GM18870 (cell line): ENCODE data around the gene JADE3.

ENCODE experiments used
- ATAC-seq: cut with Tn5 transposase; IDR thresholded peaks from one replicate; pipeline ENCODE4 v1.9.1; 2021; ENCODE audit warnings: moderate library complexity; ENCODE audit not compliant: unreplicated experiment

The JADE3 gene

DNA sequence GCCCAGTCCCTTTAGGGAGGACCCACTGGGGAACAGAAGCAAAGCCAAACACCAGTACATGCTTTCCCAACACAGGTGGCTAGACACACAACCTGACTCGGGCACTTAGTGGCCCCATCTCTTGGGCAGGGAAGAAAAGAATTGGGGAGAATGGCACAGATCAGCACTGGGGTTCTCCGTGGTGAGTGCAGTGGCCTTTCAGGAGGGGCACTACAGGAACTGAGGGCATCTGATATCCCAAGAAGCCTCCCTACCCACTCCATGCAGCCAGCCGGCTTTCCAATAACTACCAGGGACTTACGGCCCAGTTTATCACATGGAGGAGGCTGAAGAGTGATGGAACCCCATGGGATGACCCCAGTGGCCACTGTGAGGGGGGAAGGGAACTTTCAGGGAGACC, 189.0 kb downstream of the JADE3 start:
- ATAC-seq: no peak
